Nephron progenitor cell (in vitro differentiated cells): ENCODE results near the gene ADAMTS5.
A peak's percentile ranks its signal among the peaks of the same experiment; 100 is the strongest.

Experiments
- DNase-seq: peaks from one replicate; pipeline ENCODE4 v3.0.0; 2021
- H3K27ac Mint-ChIP-seq: 2 replicates; pipeline ENCODE4 v1.8.0; 2021; ENCODE audit warnings: mild to moderate bottlenecking, moderate library complexity, mixed read lengths
- H3K27me3 Mint-ChIP-seq: 2 replicates; pipeline ENCODE4 v1.8.0; 2021; ENCODE audit warnings: mild to moderate bottlenecking, low read depth, mixed read lengths; ENCODE audit not compliant: poor library complexity
- H3K36me3 Mint-ChIP-seq: 2 replicates; pipeline ENCODE4 v1.8.0; 2021; ENCODE audit warnings: low read depth, mixed read lengths
- H3K4me1 Mint-ChIP-seq: 2 replicates; pipeline ENCODE4 v1.8.0; 2021; ENCODE audit warnings: mixed read lengths
- H3K4me3 Mint-ChIP-seq: 2 replicates; pipeline ENCODE4 v1.8.0; 2021; ENCODE audit warnings: mild to moderate bottlenecking, moderate library complexity, mixed read lengths
- H3K9me3 Mint-ChIP-seq: 2 replicates; pipeline ENCODE4 v1.8.0; 2021; ENCODE audit warnings: mild to moderate bottlenecking, moderate library complexity, mixed read lengths
- TF ChIP-seq, protein P1 (sequence below): fragments of 200-600 bp; sonication (generic); IDR thresholded peaks from 2 replicates; pipeline ENCODE4 v1.5.0; 2021; ENCODE audit warnings: antibody characterized with exemption

Gene ADAMTS5

DNA sequence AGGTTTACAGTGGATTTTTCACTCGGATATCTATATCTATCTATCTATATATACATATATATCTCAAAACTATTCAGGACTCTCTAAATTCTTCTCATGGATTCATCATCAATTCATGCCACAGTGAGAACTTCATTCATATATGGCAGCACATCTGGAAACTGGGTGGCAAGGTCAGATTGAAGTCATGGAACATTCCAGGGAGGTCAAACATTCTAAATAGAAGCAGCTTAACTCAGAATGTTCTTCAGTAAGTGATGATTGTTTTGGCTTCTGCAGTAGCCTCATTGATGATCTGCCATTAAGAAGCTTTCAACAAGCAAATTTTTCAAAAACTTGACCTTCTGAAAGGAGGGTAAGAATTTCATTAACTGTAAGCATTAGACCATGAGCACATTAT, 74.7 kb downstream of the ADAMTS5 start:
- no peak overlapping the region for H3K27ac Mint-ChIP-seq
- peaks cover 1% of the 10 kb centered on the region for H3K27me3 Mint-ChIP-seq
- no peaks in the 10 kb centered on the region for H3K4me1 Mint-ChIP-seq
- peaks cover 2% of the 10 kb centered on the region for H3K9me3 Mint-ChIP-seq
- TF ChIP-seq, protein P1, sequence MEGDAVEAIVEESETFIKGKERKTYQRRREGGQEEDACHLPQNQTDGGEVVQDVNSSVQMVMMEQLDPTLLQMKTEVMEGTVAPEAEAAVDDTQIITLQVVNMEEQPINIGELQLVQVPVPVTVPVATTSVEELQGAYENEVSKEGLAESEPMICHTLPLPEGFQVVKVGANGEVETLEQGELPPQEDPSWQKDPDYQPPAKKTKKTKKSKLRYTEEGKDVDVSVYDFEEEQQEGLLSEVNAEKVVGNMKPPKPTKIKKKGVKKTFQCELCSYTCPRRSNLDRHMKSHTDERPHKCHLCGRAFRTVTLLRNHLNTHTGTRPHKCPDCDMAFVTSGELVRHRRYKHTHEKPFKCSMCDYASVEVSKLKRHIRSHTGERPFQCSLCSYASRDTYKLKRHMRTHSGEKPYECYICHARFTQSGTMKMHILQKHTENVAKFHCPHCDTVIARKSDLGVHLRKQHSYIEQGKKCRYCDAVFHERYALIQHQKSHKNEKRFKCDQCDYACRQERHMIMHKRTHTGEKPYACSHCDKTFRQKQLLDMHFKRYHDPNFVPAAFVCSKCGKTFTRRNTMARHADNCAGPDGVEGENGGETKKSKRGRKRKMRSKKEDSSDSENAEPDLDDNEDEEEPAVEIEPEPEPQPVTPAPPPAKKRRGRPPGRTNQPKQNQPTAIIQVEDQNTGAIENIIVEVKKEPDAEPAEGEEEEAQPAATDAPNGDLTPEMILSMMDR: no peak
- H3K36me3 Mint-ChIP-seq: no peaks in the 10 kb centered on the region
- DNase-seq: no peak
- H3K4me3 Mint-ChIP-seq: no peak overlapping the region

DNA sequence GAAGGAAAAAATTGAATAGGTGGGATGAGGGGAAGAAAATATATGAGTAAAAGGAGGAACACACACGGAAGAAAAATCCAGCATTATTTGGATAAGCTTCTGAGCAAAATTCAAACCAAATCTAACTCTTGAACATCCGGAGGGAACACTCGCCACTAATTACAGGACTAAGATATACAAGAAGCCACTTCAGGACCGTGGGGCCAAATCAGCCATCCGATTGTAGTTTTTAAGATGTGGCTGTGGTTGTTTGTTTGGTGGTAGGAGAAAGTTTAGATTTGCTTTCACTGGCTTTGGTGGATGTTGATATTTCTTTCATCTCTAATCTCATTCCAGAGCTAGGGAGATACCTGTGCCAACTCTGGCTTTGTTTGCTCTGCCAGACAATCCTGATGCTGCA, 78.0 kb downstream of the ADAMTS5 start:
- TF ChIP-seq, protein P1: no peak
- H3K4me1 Mint-ChIP-seq: no peaks in the 10 kb centered on the region
- H3K9me3 Mint-ChIP-seq: peaks cover 4% of the 10 kb centered on the region
- no peak for DNase-seq
- H3K4me3 Mint-ChIP-seq: no peak overlapping the region
- H3K36me3 Mint-ChIP-seq: no peaks in the 10 kb centered on the region
- peaks cover 2% of the 10 kb centered on the region for H3K27me3 Mint-ChIP-seq
- H3K27ac Mint-ChIP-seq: no peak overlapping the region

DNA sequence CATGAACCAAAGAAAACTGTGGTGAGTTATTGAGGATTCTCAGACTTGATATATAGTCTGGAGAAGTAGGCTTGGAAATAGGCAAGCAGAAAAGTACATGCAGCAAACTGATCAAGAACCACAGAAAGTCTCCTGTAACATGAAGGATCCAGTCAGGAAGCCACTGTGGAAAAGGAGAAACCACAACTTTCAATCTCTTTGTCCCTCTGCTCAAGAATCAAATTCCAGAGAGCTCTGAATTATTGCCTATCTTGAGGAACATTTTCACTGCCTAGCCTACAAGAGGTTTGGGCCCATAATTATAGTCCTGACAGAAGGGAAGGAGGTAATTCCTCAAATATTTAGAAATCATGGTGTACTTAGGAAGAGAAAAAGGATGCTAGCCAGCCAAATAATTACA, 78.6 kb downstream of the ADAMTS5 start:
- TF ChIP-seq, protein P1: no peak
- peaks cover 2% of the 10 kb centered on the region for H3K27me3 Mint-ChIP-seq
- H3K4me1 Mint-ChIP-seq: no peaks in the 10 kb centered on the region
- H3K27ac Mint-ChIP-seq: no peak overlapping the region
- no peak for DNase-seq
- H3K9me3 Mint-ChIP-seq: peaks cover 4% of the 10 kb centered on the region
- H3K4me3 Mint-ChIP-seq: no peak overlapping the region
- no peaks in the 10 kb centered on the region for H3K36me3 Mint-ChIP-seq

DNA sequence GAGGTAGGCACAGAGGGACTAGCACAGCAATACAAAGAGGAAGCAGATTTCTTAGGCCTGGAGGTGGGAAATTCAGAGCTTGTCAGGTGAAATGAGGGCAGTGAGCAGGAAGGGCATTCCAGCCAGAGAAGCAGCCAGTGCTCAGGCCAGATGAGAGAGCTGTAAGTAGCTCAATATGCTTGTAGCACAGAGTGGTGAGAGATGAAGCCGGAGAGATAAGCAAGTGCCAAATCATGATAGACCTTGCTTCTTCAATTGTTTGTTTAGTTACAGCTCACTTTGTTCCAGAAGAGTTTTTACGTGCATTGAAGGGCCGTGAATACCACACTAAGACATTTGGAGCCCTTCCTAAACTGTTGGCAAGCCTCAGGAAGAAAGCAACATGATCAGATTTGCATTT, 79.6 kb downstream of the ADAMTS5 start:
- peaks cover 2% of the 10 kb centered on the region for H3K27me3 Mint-ChIP-seq
- TF ChIP-seq, protein P1: no peak
- no peak overlapping the region for H3K4me3 Mint-ChIP-seq
- H3K9me3 Mint-ChIP-seq: peaks cover 4% of the 10 kb centered on the region
- no peak for DNase-seq
- no peaks in the 10 kb centered on the region for H3K36me3 Mint-ChIP-seq
- peak overlapping the region; percentile 10 for H3K27ac Mint-ChIP-seq
- H3K4me1 Mint-ChIP-seq: no peaks in the 10 kb centered on the region

DNA sequence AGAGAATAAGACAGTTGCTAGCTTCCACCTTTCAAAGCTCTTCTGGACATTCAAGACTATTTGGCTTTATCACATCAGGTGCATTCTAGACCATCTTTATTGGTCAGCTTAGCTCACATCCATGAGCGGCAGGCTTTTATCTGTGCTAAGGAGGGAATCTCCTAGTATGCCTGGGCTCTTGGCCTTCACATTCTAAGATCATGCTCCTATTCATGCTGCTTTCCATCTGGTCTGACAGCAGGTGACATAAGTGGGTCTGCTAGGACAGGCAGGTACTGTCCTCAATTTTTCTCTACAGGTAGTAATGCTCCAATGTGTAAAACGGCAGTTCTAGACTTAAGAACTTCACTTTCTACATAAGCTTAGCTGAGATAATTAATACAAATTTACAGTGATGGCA, 82.5 kb downstream of the ADAMTS5 start:
- peaks cover 4% of the 10 kb centered on the region for H3K9me3 Mint-ChIP-seq
- no peak overlapping the region for H3K27ac Mint-ChIP-seq
- TF ChIP-seq, protein P1: no peak
- DNase-seq: no peak
- no peak overlapping the region for H3K4me3 Mint-ChIP-seq
- H3K36me3 Mint-ChIP-seq: no peaks in the 10 kb centered on the region
- H3K27me3 Mint-ChIP-seq: peaks cover 2% of the 10 kb centered on the region
- peaks cover 5% of the 10 kb centered on the region for H3K4me1 Mint-ChIP-seq

DNA sequence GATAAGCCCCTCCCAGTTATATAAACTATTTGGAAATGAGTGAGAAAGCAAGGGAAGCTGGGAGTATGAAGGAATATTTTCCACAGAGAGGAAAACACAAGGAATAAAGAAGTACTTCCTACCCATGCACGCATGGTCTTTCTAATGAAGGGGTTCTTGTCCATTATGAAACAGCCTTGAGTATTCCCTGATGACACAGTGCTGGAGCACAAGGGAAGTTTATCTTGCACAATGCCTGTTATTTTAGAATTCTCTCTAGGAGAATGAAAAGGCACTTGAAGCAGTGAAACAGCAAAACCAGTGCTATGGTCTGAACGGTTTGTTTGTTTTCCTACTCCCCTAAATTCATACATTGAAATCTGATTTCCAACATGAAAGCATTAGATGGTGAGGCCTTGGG, 83.1 kb downstream of the ADAMTS5 start:
- Mint-ChIP-seq H3K9me3 (peaks cover 4% of the 10 kb centered on the region), H3K36me3 (no peaks in the 10 kb centered on the region), H3K4me3 (no peak overlapping the region), H3K27ac (no peak overlapping the region), H3K4me1 (peaks cover 5% of the 10 kb centered on the region), H3K27me3 (peaks cover 2% of the 10 kb centered on the region)
- TF ChIP-seq, protein P1: no peak
- DNase-seq: no peak
